Choroid plexus epithelial cell (primary cell): ENCODE measurements around the gene PITPNB.

Experiments used
- DNase-seq: peaks from one replicate; pipeline ENCODE4 v3.0.0-alpha.2; 2010; ENCODE audit warnings: low read depth
- H3K4me3 ChIP-seq: 2 replicates; pipeline ENCODE4 v1.5.1; 2011; ENCODE audit warnings: low read depth, mild to moderate bottlenecking, control low read depth, low read length, moderate library complexity
- CTCF ChIP-seq: conservative IDR thresholded peaks from 2 replicates; pipeline ENCODE4 v1.5.1; 2011; ENCODE audit warnings: low read depth, mild to moderate bottlenecking, control low read depth, inconsistent platforms, low read length, moderate library complexity

The PITPNB gene

DNA sequence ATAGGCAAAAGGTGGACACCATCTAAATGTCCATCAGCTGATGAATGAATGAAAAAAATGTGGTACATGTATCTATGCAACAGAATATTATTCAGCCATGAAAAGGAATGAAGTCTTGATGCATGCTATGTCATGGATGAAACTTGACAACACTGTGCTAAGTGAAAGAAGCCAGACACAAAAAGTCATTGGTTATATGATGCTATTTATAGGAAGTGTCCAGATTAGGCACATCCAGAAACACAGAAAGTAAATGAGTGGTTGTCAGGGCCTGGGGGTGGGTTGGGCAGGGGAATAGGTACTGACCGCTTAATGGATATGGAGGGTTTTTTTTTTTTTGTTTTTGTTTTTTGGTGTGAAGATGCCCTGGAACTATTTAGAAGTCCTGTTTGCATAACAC lies 95.8 kb downstream of the PITPNB start:
- no peak for DNase-seq
- TF ChIP-seq CTCF: no peak
- H3K4me3 ChIP-seq: no peak overlapping the region

- no peak overlapping the region for H3K4me3 ChIP-seq
- DNase-seq: no peak
- no peak for TF ChIP-seq CTCF
Observed at GRCh38 chr22:27820896-27821866, 97.9 kb downstream of the PITPNB start.

DNA sequence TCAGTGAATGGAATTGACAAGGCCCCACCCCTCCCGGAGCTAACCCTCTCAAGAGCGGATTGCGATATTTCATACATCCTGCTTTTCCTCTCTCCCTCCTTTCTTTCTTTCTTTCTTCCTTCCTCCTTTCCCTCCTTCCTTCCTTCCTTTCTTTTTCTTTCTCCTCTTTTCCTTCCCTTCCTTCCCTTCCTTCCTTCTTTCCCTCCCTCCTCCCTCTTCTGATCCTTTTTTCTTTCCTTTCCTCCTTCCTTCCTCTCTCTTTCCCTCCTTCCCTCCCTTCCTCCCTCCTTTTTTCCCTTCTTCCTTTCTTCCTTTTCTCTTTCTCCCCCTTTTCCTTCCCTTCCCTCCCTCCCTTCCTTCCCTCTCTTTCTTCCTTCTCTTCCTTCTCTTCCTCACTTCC lies 102.5 kb downstream of the PITPNB start:
- no peak for DNase-seq
- no peak for TF ChIP-seq CTCF

GRCh38 chr22:27815826-27816530 lies 103.1 kb downstream of the PITPNB start:
- H3K4me3 ChIP-seq: no peak overlapping the region
- no peak for TF ChIP-seq CTCF
- no peak for DNase-seq

More for the DNA sequence above, 102.5 kb downstream of the PITPNB start:
- H3K4me3 ChIP-seq: no peak overlapping the region

DNA sequence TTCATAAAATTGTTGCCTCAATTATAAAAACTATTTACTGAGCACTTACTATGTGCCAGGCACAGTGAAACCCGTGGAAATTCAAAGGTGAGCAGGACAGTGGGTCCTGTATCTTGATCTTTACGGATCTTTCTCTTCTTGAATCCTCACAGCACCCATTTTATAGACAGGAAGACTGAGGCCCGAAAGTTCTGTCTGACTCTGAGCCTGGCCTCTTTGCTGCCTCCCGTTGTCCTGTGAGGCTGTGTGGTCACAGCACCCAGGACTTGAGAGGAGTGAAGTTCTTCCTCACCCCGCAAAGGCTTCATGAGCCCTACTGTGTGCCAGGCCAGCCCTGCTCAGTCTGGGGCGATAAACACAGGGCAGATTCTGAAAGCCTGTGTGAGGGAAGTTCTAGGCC lies 104.1 kb downstream of the PITPNB start:
- no peak for TF ChIP-seq CTCF

DNA sequence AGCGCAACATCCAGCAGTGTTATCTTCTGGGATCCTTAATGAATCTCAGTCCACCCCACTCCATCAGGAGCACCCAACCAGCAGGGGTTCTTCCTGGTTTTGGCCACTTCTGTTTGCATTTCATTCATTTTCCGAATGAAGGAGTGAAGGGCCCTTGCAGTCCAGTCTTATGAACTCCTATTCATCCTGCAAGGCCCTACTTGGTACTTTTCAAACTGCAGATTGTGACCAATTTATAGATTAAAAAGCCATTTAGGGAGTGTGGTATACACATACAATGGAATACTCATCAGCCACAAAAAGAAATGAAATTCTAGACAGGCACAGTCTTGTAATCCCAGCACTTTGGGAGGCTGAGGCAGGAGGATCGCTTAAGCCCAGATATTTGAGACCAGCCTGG lies 107.3 kb downstream of the PITPNB start:
- DNase-seq: no peak
- TF ChIP-seq CTCF: no peak

More for the DNA sequence above, 104.1 kb downstream of the PITPNB start:
- DNase-seq: no peak
- no peak overlapping the region for H3K4me3 ChIP-seq

More for the DNA sequence above, 107.3 kb downstream of the PITPNB start:
- H3K4me3 ChIP-seq: no peak overlapping the region
